Sigmoid colon (tissue), 7 donors: ENCODE measurements around the gene SMAD3. TPM values are rescaled to one million over a fixed set of nuclear protein-coding genes. Genes with fewer than 3 reads are reported as not detected.
A peak's percentile ranks its signal among the peaks of the same experiment; 100 is the strongest.

Experiments used
- DNase-seq: peaks from one replicate; pipeline ENCODE4 v3.0.0-alpha.2; 2019
- H3K27ac ChIP-seq, 4 donors: fragments of 200-600 bp; sonication (generic); one replicate each; pipeline ENCODE4 v1.5.1; 2016 to 2019; ENCODE audit warnings: mild to moderate bottlenecking in 1 of 4
- H3K27me3 ChIP-seq, 3 donors: fragments of 200-600 bp; sonication (generic); one replicate each; pipeline ENCODE4 v1.5.1; 2019; ENCODE audit warnings: mild to moderate bottlenecking in 1 of 3
- H3K36me3 ChIP-seq, 4 donors: fragments of 200-600 bp; sonication (generic); one replicate each; pipeline ENCODE4 v1.5.1; 2016 to 2019
- H3K4me1 ChIP-seq, 4 donors: fragments of 200-600 bp; sonication (generic); one replicate each; pipeline ENCODE4 v1.5.1; 2017 to 2019
- H3K4me3 ChIP-seq, 4 donors: fragments of 200-600 bp; sonication (generic); one replicate each; pipeline ENCODE4 v1.5.1; 2017 to 2019; ENCODE audit warnings: mild to moderate bottlenecking in 2 of 4, moderate library complexity in 1 of 4
- H3K9me3 ChIP-seq, 4 donors: fragments of 200-600 bp in 3 of 4; sonication (generic) in 3 of 4; one replicate each; pipeline versions ENCODE4 v1.5.1 to v1.6.1; 2013 to 2019
- CTCF ChIP-seq, 4 experiments: fragments of 450-650 bp in 3 of 4; fragments of 200-600 bp in 1 of 4; IDR thresholded peaks; one replicate each; pipeline ENCODE4 v1.5.1; 2016 to 2019; ENCODE audit warnings: antibody characterized with exemption in 4 of 4, mild to moderate bottlenecking in 3 of 4, moderate library complexity in 2 of 4
- EP300 ChIP-seq, 4 donors: sonication (generic); formaldehyde crosslinking; IDR thresholded peaks; one replicate each; pipeline ENCODE4 v1.6.1; 2017; ENCODE audit warnings: antibody characterized with exemption in 4 of 4
- POLR2A ChIP-seq, 2 donors: fragments of 450-650 bp; IDR thresholded peaks; one replicate each; pipeline ENCODE4 v1.6.1; 2016; ENCODE audit warnings: antibody characterized with exemption in 2 of 2, mild to moderate bottlenecking in 2 of 2, moderate library complexity in 2 of 2
- POLR2AphosphoS5 ChIP-seq, 4 donors: sonication (generic); formaldehyde crosslinking; IDR thresholded peaks; one replicate each; pipeline ENCODE4 v1.6.1; 2017; ENCODE audit warnings: antibody characterized with exemption in 4 of 4
- WGBS, 2 donors: extraction: QIAGEN DNeasy Blood & Tissue Kit; methylation state at CpG; one replicate each; pipeline ENCODE4 v1.1.7; 2013; 5-methylcytosine and 5-hydroxymethylcytosine counted together
- intact Hi-C: fragments of 100-400 bp; cut with DNase I; formaldehyde crosslinking; loops from one replicate; pipeline ENCODE4 v1.15.1; 2023
- polyA plus RNA-seq, 3 donors: library from polyadenylated mRNA; stranded (reverse); fragments of 200-250 nt; gene quantifications; one replicate each; pipeline ENCODE4 v1.2.3, GENCODE V29; 2013
- total RNA-seq, 4 donors: library from RNA; depleted of rRNA; stranded (reverse); fragments of >200 nt; gene quantifications; one replicate each; pipeline ENCODE4 v1.1.0, GENCODE V29; 2016
- donor health status: healthy with polysubstance abuse.
- donor health status: Bipolar disorder and iron deficiency.
- donor health status: healthy.

Gene SMAD3
- total and polyA plus RNA-seq, 7 donors, result 12.5 to 28.2 (median 18.4) TPM

GRCh38 chr15:67091980-67092677 is 26.7 kb downstream of the SMAD3 start:
- H3K9me3 ChIP-seq, result no peaks in the 10 kb centered on the region
- H3K4me3 ChIP-seq, result no peak overlapping the region
- peaks cover 0 to 14% (median 0%) of the 10 kb centered on the region in 4 donors for H3K36me3 ChIP-seq
- TF ChIP-seq EP300 (IDR thresholded peaks at IDR 0.05), result no peak
- no peak for TF ChIP-seq POLR2AphosphoS5 (IDR thresholded peaks at IDR 0.05)
- TF ChIP-seq CTCF (IDR thresholded peaks at IDR 0.05), result no peak
- TF ChIP-seq POLR2A (IDR thresholded peaks at IDR 0.05), result no peak
- H3K4me1 ChIP-seq, result peaks cover 0 to 65% (median 50%) of the 10 kb centered on the region in 4 donors
- intact Hi-C loops, result no loop called here
- 73 to 81% methylated on average over 7 of the region's 7 CpGs for WGBS, 2 donors
- no peak for DNase-seq
- H3K27me3 ChIP-seq, result no peaks in the 10 kb centered on the region
- H3K27ac ChIP-seq, result peak overlapping the region in 2 of 4 donors; percentile 62 to 68

- no peaks in the 10 kb centered on the region for H3K27me3 ChIP-seq
- H3K27ac ChIP-seq, result peak overlapping the region in 1 of 4 donors; percentile 62
- H3K4me1 ChIP-seq, result peaks cover 0 to 65% (median 53%) of the 10 kb centered on the region in 4 donors
- 80 to 95% methylated on average over 9 of the region's 9 CpGs for WGBS, 2 donors
- H3K4me3 ChIP-seq, result no peak overlapping the region
- no peaks in the 10 kb centered on the region for H3K9me3 ChIP-seq
- H3K36me3 ChIP-seq, result peaks cover 0 to 14% (median 0%) of the 10 kb centered on the region in 4 donors
- TF ChIP-seq POLR2A (IDR thresholded peaks at IDR 0.05) (no peak), CTCF (IDR thresholded peaks at IDR 0.05) (no peak), EP300 (IDR thresholded peaks at IDR 0.05) (no peak), POLR2AphosphoS5 (IDR thresholded peaks at IDR 0.05) (no peak)
- no peak for DNase-seq
- intact Hi-C loops, result no loop called here
Measured at GRCh38 chr15:67092752-67093503, 27.5 kb downstream of the SMAD3 start.

GRCh38 chr15:67093504-67093862 is 28.1 kb downstream of the SMAD3 start:
- no peak for DNase-seq
- intact Hi-C loops, result no loop called here
- TF ChIP-seq EP300 (IDR thresholded peaks at IDR 0.05) (no peak), POLR2A (IDR thresholded peaks at IDR 0.05) (no peak), CTCF (IDR thresholded peaks at IDR 0.05) (no peak), POLR2AphosphoS5 (IDR thresholded peaks at IDR 0.05) (no peak)

GRCh38 chr15:67094001-67094826 is 28.8 kb downstream of the SMAD3 start:
- peaks cover 0 to 66% (median 57%) of the 10 kb centered on the region in 4 donors for H3K4me1 ChIP-seq
- no peak for DNase-seq

More at GRCh38 chr15:67093504-67093862, 28.1 kb downstream of the SMAD3 start:
- peaks cover 0 to 65% (median 57%) of the 10 kb centered on the region in 4 donors for H3K4me1 ChIP-seq
- H3K27me3 ChIP-seq, result no peaks in the 10 kb centered on the region
- H3K9me3 ChIP-seq, result no peaks in the 10 kb centered on the region
- no peak overlapping the region for H3K4me3 ChIP-seq
- 64 to 79% methylated on average over 7 of the region's 7 CpGs for WGBS, 2 donors
- peaks cover 0 to 14% (median 0%) of the 10 kb centered on the region in 4 donors for H3K36me3 ChIP-seq
- no peak overlapping the region for H3K27ac ChIP-seq

More at GRCh38 chr15:67094001-67094826, 28.8 kb downstream of the SMAD3 start:
- H3K9me3 ChIP-seq, result no peaks in the 10 kb centered on the region
- 83 to 88% methylated on average over 15 of the region's 15 CpGs for WGBS, 2 donors
- H3K36me3 ChIP-seq, result peaks cover 0 to 14% (median 0%) of the 10 kb centered on the region in 4 donors
- no peak overlapping the region for H3K4me3 ChIP-seq
- no peaks in the 10 kb centered on the region for H3K27me3 ChIP-seq
- no peak overlapping the region for H3K27ac ChIP-seq
- intact Hi-C loops, result no loop called here
- no peak for TF ChIP-seq CTCF (IDR thresholded peaks at IDR 0.05)
- TF ChIP-seq POLR2A (IDR thresholded peaks at IDR 0.05), result no peak
- TF ChIP-seq POLR2AphosphoS5 (IDR thresholded peaks at IDR 0.05), result no peak
